COR-L47 (cell line): ENCODE results near the gene WNT2B.

Experiments used
- DNase-seq: peaks from one replicate; lab custom pipeline; 2025; lab: John Stamatoyannopoulos, UW

Gene WNT2B

DNA sequence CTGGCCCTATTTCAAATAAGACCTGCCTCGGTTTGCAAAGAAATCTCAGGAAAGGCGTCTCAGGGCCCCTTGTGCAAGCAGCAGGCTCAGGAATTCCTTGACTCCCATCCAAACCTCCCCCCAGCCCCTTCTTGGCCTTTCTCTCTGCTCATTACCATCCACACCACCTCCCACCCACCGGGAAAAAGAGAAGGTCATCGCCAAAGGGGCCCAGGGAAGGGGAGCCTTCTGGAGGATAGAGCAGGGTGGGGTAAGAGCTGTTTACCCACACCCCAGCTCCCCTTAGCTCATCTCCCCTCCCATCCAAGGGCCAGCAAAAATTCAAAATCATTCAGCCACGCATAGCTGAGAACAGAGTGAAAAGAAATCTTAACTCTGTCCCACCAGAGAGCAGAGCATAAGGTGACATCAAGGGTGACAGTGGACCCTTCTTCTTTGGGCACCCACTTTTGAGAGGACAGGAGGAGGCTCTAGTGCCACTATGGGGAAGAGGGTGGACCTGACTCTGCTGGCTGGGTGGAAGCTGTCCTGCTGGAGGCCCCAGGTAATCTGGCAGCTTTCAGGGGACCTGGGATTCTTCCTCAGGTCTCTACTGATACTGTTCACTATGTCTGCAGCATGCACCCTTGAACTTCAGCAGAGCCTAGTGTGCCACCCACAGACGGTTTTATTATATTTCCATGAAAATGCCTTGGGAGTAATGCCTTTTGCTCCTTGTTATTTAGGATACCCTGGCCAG is 3.9 kb upstream of the WNT2B start:
- no peak for DNase-seq

DNA sequence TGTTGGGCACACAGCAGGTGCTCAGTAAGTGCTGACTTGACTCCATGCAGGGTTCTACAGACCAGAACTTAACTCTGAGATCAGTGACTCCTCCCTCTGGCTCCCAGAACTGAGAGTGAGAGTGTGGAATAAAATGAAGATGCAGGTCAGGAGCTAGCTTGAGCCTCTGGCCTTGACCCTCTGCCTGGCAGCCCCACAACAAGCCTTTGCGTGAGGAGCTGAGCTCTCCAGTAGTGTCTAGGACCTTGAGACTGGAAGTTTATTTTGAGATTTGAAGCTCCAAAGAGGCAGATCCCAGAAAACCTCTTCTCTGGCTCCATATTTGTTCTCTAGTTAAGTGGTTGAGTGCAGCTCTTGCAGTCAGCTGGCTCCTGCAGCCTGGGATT is 3.4 kb upstream of the WNT2B start:
- no peak for DNase-seq

DNA sequence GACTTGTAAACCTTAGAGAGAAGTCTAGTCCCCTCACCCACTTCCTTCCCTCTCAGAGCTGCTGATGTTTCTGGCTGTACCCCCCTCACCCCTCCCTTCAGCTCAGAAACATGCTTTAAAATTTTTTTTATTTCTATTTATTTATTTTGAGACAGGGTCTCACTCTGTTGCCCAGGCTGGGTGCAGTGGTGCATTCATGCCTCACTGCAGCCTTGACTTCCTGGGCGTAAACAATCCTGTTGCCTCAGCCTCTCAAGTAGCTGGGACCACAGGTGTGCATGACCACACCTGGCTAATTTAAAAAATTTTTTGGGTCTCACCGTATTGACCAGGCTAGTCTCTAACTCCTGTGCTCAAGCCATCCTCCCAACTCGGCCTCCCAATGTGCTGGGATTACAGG is 2.9 kb upstream of the WNT2B start:
- DNase-seq = no peak

DNA sequence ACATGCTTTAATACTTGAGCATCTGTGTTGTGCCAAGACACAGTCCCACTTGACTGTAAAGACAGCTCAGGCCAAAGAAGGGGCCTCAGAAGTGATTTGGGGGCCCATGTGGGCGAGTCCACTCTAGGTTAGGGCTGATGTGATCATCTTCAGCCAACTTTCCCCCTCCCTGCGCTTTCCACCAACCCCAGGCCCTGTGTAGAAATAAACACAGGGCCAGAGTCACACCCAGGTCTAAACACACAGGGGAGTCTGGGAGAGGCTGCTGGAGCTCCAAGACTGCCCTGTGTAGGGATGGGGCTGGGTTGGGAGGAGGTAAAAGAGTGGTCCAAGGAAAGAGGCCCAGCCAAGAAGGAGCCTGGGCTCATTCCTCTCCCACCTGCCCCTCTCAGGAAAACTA is 2.5 kb upstream of the WNT2B start:
- no peak for DNase-seq

DNA sequence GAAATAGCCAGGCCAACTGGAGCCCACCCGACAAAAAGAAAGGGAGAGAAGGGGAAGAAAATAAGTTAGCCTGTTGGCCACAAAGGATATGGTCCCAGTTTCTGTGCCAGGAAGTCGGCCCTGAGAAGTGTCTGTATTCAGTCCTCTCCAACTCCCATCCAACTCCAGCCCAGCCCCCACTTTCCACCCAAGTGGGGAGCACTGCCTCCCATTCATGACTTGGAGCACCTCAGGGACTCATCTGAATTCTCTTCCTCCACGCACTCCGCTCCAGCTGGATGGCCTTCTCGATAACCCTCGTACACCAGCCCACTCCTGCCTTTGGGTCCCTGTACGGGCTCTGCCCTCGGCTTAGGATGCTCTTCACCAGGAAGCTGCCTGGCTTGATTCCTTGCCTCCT is 2.0 kb upstream of the WNT2B start:
- no peak for DNase-seq

GRCh38 chr1:112507336-112507735 is 1.4 kb upstream of the WNT2B start:
- no peak for DNase-seq

GRCh38 chr1:112507921-112508277 is 866 bp upstream of the WNT2B start:
- no peak for DNase-seq

- no peak for DNase-seq
These were observed 367 bp downstream of the WNT2B start for GRCh38 chr1:112509005-112509659.

DNA sequence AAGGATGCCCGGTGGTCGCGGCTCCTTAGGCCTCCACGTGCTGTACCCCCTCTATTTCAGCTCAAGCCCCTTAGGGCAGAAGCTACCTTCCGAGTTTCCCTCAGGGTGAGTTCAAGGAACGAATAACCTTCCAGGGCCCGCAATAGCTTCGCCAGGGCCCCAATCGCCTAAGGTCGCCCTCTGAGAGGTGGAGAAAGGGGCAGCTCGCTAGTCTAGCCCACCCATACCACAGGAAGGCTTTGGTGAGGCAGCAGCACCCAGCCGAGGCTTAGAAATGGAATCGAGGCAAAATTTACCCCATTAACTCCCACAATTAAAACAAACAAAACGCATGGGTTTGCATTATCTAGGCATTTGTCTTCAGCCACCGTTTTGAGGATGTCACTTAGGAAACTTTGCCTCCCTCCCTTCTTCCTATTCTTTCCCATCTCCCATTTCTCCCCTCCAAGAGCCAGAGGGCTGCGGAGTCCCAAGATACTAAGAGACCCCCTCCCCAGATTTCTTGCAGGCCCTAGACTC is 954 bp downstream of the WNT2B start:
- no peak for DNase-seq

GRCh38 chr1:112510340-112510739 is 1.6 kb downstream of the WNT2B start:
- no peak for DNase-seq

DNA sequence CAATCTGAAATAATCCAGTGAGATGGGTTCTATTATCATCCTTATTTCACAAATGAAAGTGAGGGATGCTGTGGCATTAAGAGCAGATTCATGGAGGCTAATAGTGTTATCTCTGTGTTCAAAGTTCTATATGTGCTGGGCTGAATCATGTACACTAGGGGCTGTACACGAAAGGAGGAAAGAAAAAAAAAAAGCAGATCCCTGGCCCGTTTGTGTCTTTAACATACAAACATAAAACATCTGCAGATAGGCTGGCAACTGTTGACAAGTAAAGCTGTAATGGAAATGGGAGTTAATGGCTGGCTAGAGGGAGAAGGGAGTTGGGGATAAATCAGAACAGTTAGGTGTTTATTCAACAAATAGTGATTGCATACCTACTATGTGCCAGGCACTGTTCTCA is 3.1 kb downstream of the WNT2B start:
- no peak for DNase-seq

DNA sequence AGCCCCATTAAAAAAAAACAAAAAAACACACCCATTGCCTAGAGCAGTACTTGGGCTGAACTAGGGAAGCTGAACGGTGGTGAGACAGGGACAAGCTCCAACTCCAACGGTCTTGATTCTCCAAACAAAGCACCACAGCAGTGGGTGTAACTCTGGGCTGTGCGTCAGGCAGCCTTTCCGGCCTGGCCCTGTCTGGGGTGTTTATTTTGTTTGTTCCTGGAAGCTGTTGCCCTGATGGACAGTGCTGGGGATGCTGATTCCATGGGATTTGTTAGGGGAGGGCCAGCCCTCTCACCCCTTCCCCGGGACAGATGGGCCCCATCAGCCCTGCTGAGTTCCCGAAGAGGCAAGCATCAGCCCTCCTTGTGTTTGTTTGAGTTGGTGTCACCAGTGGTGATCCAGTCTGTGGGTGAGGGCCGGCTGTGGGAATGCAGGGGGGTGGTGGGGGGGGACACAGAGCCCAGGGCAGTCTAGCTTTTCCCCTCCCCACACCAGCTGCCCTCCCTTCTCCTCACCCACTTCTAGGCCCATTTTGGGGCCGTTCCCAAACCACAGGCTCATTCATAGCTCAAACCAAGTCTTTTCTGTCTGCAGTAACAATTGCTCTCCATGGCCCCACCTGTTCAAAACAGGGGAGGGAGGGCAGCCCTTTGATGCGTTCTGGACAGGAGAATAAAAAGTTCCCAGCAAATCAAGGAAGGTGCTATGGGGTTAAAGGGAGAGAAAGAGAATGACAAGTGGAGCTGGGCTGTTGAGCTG is 4.5 kb downstream of the WNT2B start:
- no peak for DNase-seq

- DNase-seq = no peak
These were observed 6.1 kb downstream of the WNT2B start for GRCh38 chr1:112514901-112515300.

DNA sequence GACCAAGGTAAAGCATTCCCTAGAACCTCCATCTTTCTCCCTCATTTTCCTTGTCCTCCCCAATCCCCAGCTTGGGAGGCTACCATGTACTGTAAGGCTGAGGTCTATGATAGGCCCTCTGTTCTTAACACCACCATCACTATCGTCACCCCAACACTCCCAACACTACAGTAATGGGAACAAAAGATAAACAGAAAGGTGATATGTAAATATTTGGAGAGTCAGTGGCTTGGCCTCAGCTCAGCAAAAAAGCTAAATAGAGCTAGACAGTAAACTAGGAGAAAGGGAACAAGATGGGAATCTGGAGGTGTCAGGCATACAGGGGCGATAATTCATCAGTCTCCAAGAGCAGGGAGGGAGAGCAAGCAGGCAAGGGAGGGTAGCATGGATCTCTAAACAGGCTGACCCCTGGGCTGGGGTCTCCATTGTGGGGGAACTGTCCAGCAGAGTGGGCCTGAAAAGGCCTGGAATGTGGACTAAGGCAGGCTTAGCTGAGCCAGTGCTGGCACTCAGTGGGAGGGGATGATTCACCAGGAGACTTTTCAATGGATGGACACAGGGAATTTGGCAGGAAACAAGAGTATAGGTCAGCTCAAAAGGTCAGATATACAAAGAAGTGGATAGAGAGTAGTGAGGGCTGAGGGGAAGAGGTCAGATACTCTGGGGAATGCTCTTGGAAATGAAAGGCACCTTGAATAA is 6.7 kb downstream of the WNT2B start:
- DNase-seq = no peak

DNA sequence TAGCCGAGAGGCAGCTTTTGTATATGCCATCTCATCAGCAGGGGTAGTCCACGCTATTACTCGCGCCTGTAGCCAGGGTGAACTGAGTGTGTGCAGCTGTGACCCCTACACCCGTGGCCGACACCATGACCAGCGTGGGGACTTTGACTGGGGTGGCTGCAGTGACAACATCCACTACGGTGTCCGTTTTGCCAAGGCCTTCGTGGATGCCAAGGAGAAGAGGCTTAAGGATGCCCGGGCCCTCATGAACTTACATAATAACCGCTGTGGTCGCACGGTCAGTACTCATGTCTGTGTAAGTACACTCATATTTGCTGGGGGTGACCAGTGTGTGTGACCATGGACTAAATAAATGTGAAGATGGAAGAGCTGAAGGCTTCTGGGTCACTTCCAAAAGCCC is 7.4 kb downstream of the WNT2B start:
- DNase-seq = no peak

GRCh38 chr1:112517231-112517630 is 8.5 kb downstream of the WNT2B start:
- no peak for DNase-seq

DNA sequence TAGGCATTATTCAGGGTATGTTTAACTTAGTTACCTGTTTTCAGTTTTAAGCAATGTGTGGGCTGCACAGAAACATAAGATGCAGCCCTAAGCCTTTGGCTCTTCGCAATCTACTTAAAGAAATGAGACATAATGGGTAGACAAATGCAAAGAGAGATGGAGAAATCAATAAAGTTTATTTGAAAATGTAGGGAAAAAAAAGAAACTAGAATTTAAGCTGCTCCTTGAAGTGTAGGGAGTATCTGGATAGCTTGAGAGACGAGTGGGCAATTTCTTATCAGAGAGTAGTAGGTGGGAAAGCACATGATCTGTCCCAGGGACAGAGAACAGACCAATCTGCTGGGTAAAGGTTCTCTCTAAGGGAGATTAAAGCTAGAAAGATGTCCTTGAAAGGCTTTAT is 8.9 kb downstream of the WNT2B start:
- DNase-seq = no peak

DNA sequence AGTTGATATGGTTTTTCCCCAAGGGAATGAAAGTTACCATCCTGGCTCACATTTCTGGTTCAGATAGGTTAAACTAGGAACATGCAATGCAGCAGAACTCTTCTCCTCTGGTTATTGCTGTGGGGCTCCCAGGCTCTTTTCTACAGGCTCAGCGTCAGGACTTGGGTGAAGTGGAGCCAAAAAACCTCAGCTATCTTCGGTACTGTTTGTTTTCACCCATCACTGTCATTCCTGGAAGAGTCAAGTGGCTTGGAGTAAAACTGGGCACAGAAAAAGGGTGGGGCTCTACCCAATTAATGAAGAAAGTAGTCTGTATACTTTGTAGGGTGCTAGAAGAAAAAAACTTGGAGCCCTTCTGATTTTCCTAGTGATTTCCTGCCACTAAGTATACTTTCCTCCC is 9.4 kb downstream of the WNT2B start:
- DNase-seq = no peak

DNA sequence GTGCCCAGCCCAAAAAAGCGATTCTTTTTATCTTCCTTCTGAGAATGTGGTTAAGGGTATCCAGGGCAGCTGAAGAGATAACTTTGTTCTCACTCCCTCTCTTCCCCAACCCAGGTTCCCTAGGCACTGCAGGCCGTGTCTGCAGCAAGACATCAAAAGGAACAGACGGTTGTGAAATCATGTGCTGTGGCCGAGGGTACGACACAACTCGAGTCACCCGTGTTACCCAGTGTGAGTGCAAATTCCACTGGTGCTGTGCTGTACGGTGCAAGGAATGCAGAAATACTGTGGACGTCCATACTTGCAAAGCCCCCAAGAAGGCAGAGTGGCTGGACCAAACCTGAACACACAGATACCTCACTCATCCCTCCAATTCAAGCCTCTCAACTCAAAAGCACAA is 11.4 kb downstream of the WNT2B start:
- DNase-seq = no peak

DNA sequence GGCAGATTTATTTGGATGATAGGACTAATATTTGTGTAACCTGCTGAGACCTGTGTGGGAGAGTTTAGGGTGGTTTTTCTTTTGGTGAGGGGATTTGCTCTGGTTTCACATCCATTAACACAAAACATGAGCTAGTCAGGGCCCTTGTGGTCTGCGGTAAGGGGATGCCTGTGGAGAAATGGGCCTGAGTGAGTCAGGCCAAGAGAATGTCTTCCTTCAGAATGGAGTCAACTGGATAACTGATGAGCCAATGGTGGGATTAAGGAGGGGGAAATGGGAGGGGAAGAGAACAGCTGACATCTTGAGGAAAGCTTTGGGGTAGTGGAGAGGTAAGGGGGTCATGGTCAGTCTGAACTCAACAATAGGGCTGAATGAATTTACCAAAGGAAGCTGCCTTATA is 13.9 kb downstream of the WNT2B start:
- DNase-seq = no peak

DNA sequence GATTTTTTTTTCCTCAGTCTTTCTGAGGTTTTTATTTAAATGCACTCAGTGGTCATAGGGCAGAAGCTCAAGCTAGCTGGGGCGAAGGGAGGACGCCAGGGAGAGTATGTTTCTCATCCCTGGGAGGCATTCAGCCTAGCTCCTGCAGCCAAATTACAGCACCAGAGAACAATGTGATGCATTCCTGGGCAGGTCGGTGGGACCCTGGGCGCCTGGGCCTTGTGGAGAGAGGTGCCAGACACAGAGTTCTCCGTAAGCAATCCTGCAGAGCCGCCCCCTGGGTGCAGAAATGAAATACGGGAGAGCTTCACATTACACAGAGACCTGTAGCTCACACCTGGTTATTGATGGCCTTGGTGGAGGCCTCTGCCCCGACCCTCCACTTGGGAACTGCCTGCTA is 15.5 kb downstream of the WNT2B start:
- no peak for DNase-seq

DNA sequence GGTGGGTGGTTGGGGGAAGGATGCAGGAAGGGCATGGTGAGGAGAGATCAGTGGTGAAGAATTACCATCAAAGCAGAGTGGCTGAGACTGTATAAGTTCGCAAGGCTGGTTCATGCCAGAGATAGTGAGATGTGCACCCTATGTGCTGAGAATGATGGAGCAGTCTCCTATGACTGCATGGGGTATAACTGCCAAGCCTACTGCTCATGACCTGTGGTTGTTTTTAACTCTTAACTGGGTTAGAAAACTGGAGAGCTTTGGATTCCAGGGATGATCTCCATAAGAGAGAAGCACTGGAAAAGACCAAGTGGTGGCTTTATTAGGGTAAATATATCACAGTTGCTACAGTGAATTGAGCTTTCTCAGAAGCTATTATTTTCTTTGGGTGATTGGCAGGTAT is 16.2 kb downstream of the WNT2B start:
- no peak for DNase-seq
